Gastroesophageal sphincter (tissue), 4 donors: ENCODE results near the gene ASB1. TPM values are rescaled to one million over a fixed set of nuclear protein-coding genes. Genes with fewer than 3 reads are reported as not detected.
A peak's percentile ranks its signal among the peaks of the same experiment; 100 is the strongest.

ENCODE experiments used
- ATAC-seq: fragments of 150-250 bp; one replicate; pipeline ENCODE4 v1.9.1; 2016; ENCODE audit warnings: mild to moderate bottlenecking, moderate library complexity
- H3K27ac ChIP-seq, 4 donors: fragments of 200-600 bp; sonication (generic) in 3 of 4; 1 replicate in 3 of 4; 2 replicates in 1 of 4; pipeline ENCODE4 v1.5.1; 2016 to 2019
- H3K27me3 ChIP-seq: fragments of 200-600 bp; sonication (generic); one replicate; pipeline ENCODE4 v1.5.1; 2019
- H3K36me3 ChIP-seq, 2 donors: fragments of 200-600 bp; sonication (generic); one replicate each; pipeline ENCODE4 v1.5.1; 2019; ENCODE audit warnings: control low read depth in 1 of 2
- H3K4me1 ChIP-seq, 3 donors: fragments of 200-600 bp; sonication (generic); 1 replicate in 2 of 3; 2 replicates in 1 of 3; pipeline ENCODE4 v1.5.1; 2016 to 2019; ENCODE audit warnings: control low read depth in 2 of 3
- H3K4me3 ChIP-seq, 2 donors: fragments of 200-600 bp; sonication (generic); one replicate each; pipeline ENCODE4 v1.5.1; 2019; ENCODE audit warnings: mild to moderate bottlenecking in 1 of 2, moderate library complexity in 1 of 2
- H3K9me3 ChIP-seq, 3 donors: fragments of 200-600 bp; sonication (generic); one replicate each; pipeline ENCODE4 v1.5.1; 2017 to 2019; ENCODE audit warnings: control low read depth in 2 of 3
- EP300 ChIP-seq: sonication (generic); formaldehyde crosslinking; IDR thresholded peaks from one replicate; pipeline ENCODE4 v1.6.1; 2017; ENCODE audit warnings: antibody characterized with exemption, mild to moderate bottlenecking
- POLR2A ChIP-seq, 2 donors: fragments of 450-650 bp; IDR thresholded peaks; one replicate each; pipeline ENCODE4 v1.6.1; 2017; ENCODE audit warnings: antibody characterized with exemption in 2 of 2, mild to moderate bottlenecking in 2 of 2, moderate library complexity in 1 of 2
- POLR2AphosphoS5 ChIP-seq: sonication (generic); formaldehyde crosslinking; IDR thresholded peaks from one replicate; pipeline ENCODE4 v1.6.1; 2017; ENCODE audit warnings: antibody characterized with exemption
- WGBS, 2 donors: methylation state at CpG; one replicate each; pipeline ENCODE4 v1.1.5; 2018; ENCODE audit warnings: low coverage in 1 of 2; 5-methylcytosine and 5-hydroxymethylcytosine counted together
- total RNA-seq, 4 donors: library from RNA; depleted of rRNA; stranded (reverse); fragments of >200 nt; gene quantifications; one replicate each; pipeline ENCODE4 v1.1.0, GENCODE V29; 2016
- TF ChIP-seq, protein P1 (sequence below), 4 experiments: fragments of 200-600 bp in 2 of 4; fragments of 450-650 bp in 2 of 4; sonication (generic) in 1 of 4; IDR thresholded peaks; one replicate each; pipeline ENCODE4 v1.5.1; 2017 to 2019; ENCODE audit warnings: antibody characterized with exemption in 4 of 4, mild to moderate bottlenecking in 2 of 4, moderate library complexity in 2 of 4

The ASB1 gene
- total RNA-seq, 4 donors from 2014 or later, result 27.9 to 39.3 (median 35.9) TPM

DNA sequence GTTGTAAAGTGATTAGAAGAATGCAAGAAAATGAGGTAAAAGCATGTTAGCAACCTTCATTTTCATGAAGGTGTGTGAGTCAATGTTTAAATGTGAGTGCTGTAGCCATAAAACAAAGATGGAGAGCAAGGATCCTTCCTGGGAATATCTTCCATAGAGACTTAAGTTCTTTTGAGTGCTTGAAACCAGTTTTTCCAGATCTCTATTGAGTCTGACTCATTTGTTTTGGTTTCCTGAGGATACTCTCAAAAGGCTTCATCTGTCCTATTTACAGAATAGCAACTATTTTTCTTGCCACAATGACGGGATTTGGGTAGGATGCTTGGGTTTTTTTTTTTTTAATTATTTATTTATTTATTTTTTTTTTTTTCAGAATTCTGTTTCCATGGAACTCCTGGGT lies 45.9 kb upstream of the ASB1 start:
- no peak for ATAC-seq
- WGBS, 2 donors, result 60 to 67% methylated on average over 1 of the region's 1 CpG
- Histone ChIP-seq H3K27me3 (no peaks in the 10 kb centered on the region), H3K36me3 (peaks cover 0 to 26% of the 10 kb centered on the region in 2 donors), H3K9me3 (no peaks in the 10 kb centered on the region), H3K4me3 (no peak overlapping the region), H3K27ac (no peak overlapping the region), H3K4me1 (peaks cover 0 to 22% (median 0%) of the 10 kb centered on the region in 3 donors)
- TF ChIP-seq POLR2A (IDR thresholded peaks at IDR 0.05), result no peak
- TF ChIP-seq EP300, result no peak
- TF ChIP-seq POLR2AphosphoS5, result no peak

DNA sequence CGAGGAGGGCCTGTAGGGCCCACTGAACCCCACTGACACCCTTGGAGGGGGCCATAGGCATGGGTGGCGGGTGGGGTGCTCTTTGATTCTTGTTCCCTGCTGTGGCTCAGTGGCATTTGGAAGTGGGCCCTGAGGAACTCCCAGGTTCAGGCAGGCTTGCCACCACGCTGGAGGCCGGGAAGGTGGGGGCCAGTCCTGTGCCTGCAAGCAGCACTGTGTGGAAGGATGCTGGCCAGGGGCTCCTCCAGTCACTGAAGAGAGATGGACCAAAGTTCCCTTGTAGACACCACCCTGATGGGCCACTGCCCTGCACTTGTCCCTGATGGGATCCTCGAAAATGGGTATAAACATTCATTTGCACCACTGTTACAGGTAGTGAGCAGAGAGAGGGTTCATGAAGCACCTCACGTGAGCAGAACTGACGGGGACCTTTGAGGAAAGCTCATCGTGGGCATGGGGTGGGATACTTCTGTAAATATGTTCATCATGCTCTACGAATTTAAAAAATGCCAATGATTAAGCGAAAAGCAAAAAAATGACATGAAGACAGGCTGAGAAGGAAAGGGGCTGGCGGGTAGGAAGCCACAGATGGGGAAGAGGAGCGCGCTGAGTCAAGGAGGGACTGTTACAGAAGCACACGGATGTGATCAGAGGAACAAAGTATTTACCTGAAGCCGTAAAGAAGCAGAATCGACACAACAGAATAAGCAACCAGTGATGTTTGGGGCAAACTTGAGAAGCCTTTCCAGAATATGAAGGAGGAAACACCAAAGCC lies 45.2 kb upstream of the ASB1 start:
- Histone ChIP-seq H3K4me1 (peaks cover 0 to 22% (median 0%) of the 10 kb centered on the region in 3 donors), H3K9me3 (no peaks in the 10 kb centered on the region), H3K4me3 (no peak overlapping the region), H3K36me3 (peaks cover 0 to 26% of the 10 kb centered on the region in 2 donors), H3K27me3 (no peaks in the 10 kb centered on the region), H3K27ac (no peak overlapping the region)
- TF ChIP-seq POLR2A (IDR thresholded peaks at IDR 0.05) (no peak), EP300 (no peak), POLR2AphosphoS5 (no peak)
- TF ChIP-seq, protein P1, sequence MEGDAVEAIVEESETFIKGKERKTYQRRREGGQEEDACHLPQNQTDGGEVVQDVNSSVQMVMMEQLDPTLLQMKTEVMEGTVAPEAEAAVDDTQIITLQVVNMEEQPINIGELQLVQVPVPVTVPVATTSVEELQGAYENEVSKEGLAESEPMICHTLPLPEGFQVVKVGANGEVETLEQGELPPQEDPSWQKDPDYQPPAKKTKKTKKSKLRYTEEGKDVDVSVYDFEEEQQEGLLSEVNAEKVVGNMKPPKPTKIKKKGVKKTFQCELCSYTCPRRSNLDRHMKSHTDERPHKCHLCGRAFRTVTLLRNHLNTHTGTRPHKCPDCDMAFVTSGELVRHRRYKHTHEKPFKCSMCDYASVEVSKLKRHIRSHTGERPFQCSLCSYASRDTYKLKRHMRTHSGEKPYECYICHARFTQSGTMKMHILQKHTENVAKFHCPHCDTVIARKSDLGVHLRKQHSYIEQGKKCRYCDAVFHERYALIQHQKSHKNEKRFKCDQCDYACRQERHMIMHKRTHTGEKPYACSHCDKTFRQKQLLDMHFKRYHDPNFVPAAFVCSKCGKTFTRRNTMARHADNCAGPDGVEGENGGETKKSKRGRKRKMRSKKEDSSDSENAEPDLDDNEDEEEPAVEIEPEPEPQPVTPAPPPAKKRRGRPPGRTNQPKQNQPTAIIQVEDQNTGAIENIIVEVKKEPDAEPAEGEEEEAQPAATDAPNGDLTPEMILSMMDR (IDR thresholded peaks at IDR 0.05), result no peak
- WGBS, 2 donors, result 88 to 98% methylated on average over 11 of the region's 16 CpGs
- ATAC-seq, result no peak

DNA sequence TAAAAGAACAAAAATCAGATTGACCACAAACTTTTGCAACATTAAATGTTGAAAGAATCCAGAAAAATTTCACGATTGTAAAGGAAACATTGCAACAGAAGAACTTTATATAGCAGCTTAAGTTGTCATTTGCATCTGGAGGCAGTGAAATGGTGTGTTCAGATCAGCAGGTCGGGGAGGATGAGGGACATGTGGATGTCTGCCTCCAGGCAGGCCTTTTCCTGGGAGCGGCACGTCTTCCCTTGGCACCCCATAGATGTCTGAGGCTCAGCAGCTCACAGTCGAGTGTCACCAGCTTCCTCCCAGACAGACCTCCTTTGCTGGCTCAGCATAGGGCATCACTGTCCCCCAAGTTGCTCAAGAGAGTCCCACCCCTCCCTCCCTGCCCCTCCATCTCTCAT lies 44.3 kb upstream of the ASB1 start:
- no peak overlapping the region for H3K27ac ChIP-seq
- ATAC-seq, result peak; percentile 25
- WGBS, 2 donors, result 79 to 89% methylated on average over 4 to 5 of the region's 5 CpGs
- H3K4me1 ChIP-seq, result peaks cover 0 to 22% (median 0%) of the 10 kb centered on the region in 3 donors
- H3K36me3 ChIP-seq, result peaks cover 0 to 26% of the 10 kb centered on the region in 2 donors
- H3K9me3 ChIP-seq, result no peaks in the 10 kb centered on the region
- no peak overlapping the region for H3K4me3 ChIP-seq
- TF ChIP-seq, protein P1 (IDR thresholded peaks at IDR 0.05), result no peak
- TF ChIP-seq POLR2AphosphoS5 (no peak), EP300 (no peak), POLR2A (IDR thresholded peaks at IDR 0.05) (no peak)
- no peaks in the 10 kb centered on the region for H3K27me3 ChIP-seq

DNA sequence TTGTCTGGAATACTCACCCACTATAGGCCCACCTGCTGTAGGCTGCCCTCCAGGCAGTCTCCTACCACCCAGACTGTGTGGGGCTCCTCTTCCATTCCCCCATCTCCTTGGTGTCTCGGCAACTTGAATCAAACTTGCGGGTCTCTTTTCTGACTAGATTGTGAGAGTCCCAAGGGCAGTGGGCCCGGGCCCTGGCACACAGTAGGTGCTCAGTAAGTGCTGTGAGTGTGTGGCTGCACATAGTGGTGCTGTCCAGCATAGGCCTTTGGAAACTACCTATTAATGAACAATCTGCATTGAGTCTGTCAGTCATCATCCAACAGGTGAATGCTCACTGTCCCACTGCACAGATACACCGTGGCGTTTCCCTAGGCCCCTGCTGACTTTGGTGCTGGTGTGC lies 43.6 kb upstream of the ASB1 start:
- WGBS, 2 donors, result 86 to 100% methylated on average over 1 to 2 of the region's 5 CpGs
- no peaks in the 10 kb centered on the region for H3K9me3 ChIP-seq
- H3K4me3 ChIP-seq, result no peak overlapping the region
- TF ChIP-seq EP300 (no peak), POLR2AphosphoS5 (no peak), POLR2A (IDR thresholded peaks at IDR 0.05) (no peak)
- TF ChIP-seq, protein P1 (IDR thresholded peaks at IDR 0.05), result no peak
- peaks cover 0 to 20% (median 0%) of the 10 kb centered on the region in 3 donors for H3K4me1 ChIP-seq
- no peak for ATAC-seq
- no peaks in the 10 kb centered on the region for H3K27me3 ChIP-seq
- H3K36me3 ChIP-seq, result peaks cover 0 to 26% of the 10 kb centered on the region in 2 donors
- no peak overlapping the region for H3K27ac ChIP-seq

DNA sequence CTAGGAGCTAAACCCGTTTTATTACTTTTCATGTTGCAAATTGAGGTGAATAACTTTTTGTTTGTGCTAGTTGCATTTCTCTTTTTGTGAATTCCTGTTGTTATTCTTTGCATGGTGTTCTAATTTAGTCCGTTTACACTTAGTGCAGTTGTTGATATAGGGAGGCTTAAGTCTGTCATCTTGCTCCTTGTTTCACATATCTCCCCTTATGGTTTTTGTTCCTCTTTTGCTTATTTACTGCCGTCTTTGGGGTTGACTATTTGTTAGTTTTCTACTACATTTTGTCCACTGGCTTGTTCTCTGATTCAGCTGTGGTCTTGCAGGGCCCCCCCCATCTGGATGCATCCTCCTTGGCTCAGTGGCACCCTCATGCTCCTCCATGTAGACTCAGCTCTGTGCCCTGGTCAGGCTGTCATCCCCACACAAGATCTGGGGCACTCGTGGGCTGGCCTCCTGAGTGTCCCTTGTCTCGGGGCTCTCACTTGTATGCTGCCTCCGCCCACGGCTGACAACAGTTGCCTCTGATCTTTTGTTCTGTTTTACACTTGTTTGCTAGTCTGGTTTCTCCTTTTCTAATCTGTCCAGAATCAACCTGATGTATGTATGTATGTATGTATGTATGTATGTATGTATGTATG lies 42.9 kb upstream of the ASB1 start:
- H3K9me3 ChIP-seq, result no peaks in the 10 kb centered on the region
- 92 to 96% methylated on average over 3 to 6 of the region's 7 CpGs for WGBS, 2 donors
- no peak overlapping the region for H3K27ac ChIP-seq
- no peak overlapping the region for H3K4me3 ChIP-seq
- no peaks in the 10 kb centered on the region for H3K27me3 ChIP-seq
- ATAC-seq, result no peak
- H3K36me3 ChIP-seq, result peaks cover 0 to 26% of the 10 kb centered on the region in 2 donors
- TF ChIP-seq, protein P1 (IDR thresholded peaks at IDR 0.05), result no peak
- no peak for TF ChIP-seq POLR2A (IDR thresholded peaks at IDR 0.05)
- H3K4me1 ChIP-seq, result peaks cover 0 to 17% (median 0%) of the 10 kb centered on the region in 3 donors
